Activated CD8-positive, alpha-beta memory T cell treated with anti-CD3 and anti-CD28 coated beads, Interleukin-2, amount 50 U/mL, for 1 hour (primary cell): ENCODE measurements around the gene PLPPR2.
"Not testable (repeated sequence)": the region's sequence is repeated elsewhere in the genome, so short reads cannot be mapped to it uniquely, and the experiment has no call there.

Source experiments
- DNase-seq: peaks from one replicate; pipeline ENCODE4 v3.0.0-alpha.2; 2020; ENCODE audit errors: extremely low read depth

The PLPPR2 gene

GRCh38 chr19:11339254-11340098 is 15.8 kb upstream of the PLPPR2 start, which contains the start of gene RAB3D:
Gene RAB3D, minus strand, starts transcription at chr19:11339657. Its CDS starts 2,258 bp downstream, at chr19:11337399.
- DNase-seq: no peak

- not testable (repeated sequence) for DNase-seq
These were observed 15.1 kb upstream of the PLPPR2 start for GRCh38 chr19:11340099-11340467.

- DNase-seq: no peak
These were observed 12.8 kb upstream of the PLPPR2 start for GRCh38 chr19:11342429-11342828.

- no peak for DNase-seq
These were observed 10.0 kb upstream of the PLPPR2 start for GRCh38 chr19:11345122-11345803.

- DNase-seq: peak; percentile 97
These were observed 8.9 kb upstream of the PLPPR2 start, which contains the start of the genes CCDC159 and TMEM205 for GRCh38 chr19:11346104-11346940. Gene CCDC159, plus strand, starts transcription at chr19:11346519. Its CDS starts 88 bp downstream, at chr19:11346607. Gene TMEM205, minus strand, starts transcription at chr19:11346268. Its CDS starts 649 bp downstream, at chr19:11345619.

GRCh38 chr19:11347546-11348039 is 7.6 kb upstream of the PLPPR2 start:
- DNase-seq: no peak

GRCh38 chr19:11349171-11349570 is 6.1 kb upstream of the PLPPR2 start:
- DNase-seq: no peak

- not testable (repeated sequence) for DNase-seq
These were observed 1.1 kb upstream of the PLPPR2 start for GRCh38 chr19:11354102-11354501.

GRCh38 chr19:11356074-11356397 is 804 bp downstream of the PLPPR2 start:
- no peak for DNase-seq

GRCh38 chr19:11356676-11357550 is 1.7 kb downstream of the PLPPR2 start:
- DNase-seq: no peak

GRCh38 chr19:11359421-11359820 is 4.2 kb downstream of the PLPPR2 start:
- no peak for DNase-seq

- no peak for DNase-seq
These were observed 6.0 kb downstream of the PLPPR2 start for GRCh38 chr19:11361037-11361770.

- DNase-seq: no peak
These were observed 6.8 kb downstream of the PLPPR2 start for GRCh38 chr19:11361771-11362731.

GRCh38 chr19:11363881-11364280 is 8.6 kb downstream of the PLPPR2 start:
- DNase-seq: no peak

GRCh38 chr19:11364296-11364904 is 9.2 kb downstream of the PLPPR2 start:
- DNase-seq: no peak

GRCh38 chr19:11364935-11365334 is 9.7 kb downstream of the PLPPR2 start:
- DNase-seq: no peak

GRCh38 chr19:11365557-11366117 is 10.4 kb downstream of the PLPPR2 start:
- no peak for DNase-seq

GRCh38 chr19:11367528-11367927 is 12.3 kb downstream of the PLPPR2 start:
- DNase-seq: no peak
